ENCODE measurements around the gene EID3. TPM values are rescaled to one million over a fixed set of nuclear protein-coding genes. Genes with fewer than 3 reads are reported as not detected.

Gene EID3
- total RNA-seq, result 4.0 and 7.5 TPM in 2 replicates

DNA sequence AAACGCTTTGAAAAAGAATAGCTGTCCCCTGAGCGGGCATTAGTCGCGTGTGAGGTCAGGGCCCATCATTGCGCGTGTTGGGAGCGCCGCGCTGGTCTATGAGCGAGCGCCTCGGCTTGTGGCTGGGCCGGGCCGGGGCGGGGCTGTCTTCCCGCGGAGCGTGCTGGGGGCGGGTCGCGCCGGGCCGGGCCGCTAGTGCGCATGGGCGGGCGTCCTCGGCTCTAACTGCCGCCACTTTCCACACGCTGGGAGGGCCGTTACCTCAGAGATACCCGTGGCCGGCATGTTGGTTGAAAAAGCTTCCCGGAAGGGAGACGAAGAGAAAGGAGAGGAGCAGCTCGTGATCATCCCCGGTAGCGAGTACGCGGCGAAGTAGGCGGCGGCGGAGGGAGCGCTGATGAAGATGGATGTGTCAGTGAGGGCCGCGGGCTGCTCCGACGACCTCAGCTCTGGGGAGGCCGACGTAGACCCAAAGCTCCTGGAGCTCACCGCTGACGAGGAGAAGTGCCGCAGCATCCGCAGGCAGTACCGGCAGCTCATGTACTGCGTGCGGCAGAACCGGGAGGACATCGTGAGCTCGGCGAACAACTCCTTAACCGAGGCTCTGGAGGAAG lies at the start of gene EID3:
EID3 (plus strand) TSS at position 202 of the 614 bp plus-strand sequence; CDS start at position 398, 196 bp downstream.

Other genes starting within 250 kb of the EID3 start
- 20.2 and 22.0 TPM in 2 replicates for gene HCFC2, start 239.2 kb upstream of the EID3 start, total RNA-seq
- gene NFYB, start 165.5 kb upstream of the EID3 start, total RNA-seq, result 8.0 and 10.2 TPM in 2 replicates
- gene TXNRD1, start 88.0 kb upstream of the EID3 start, total RNA-seq, result 28.7 and 52.4 TPM in 2 replicates
- 5.5 and 46.8 TPM in 2 replicates for gene CHST11, start 153.2 kb downstream of the EID3 start, total RNA-seq